AG04449 (cell line): ENCODE results near the gene ZBTB16.

Source experiments
- CTCF ChIA-PET: fragments of 350-600 bp; formaldehyde crosslinking; extraction: SDS; loops from one replicate; lab custom pipeline; 2021; ENCODE audit warnings: antibody characterized with exemption; lab: Yijun Ruan, JAX
- POLR2A ChIA-PET: fragments of 400-600, 350-600 bp; formaldehyde crosslinking; extraction: SDS; loops from one replicate; lab custom pipeline; 2020; ENCODE audit warnings: antibody characterized with exemption, inconsistent platforms; lab: Yijun Ruan, JAX
- DNase-seq: peaks from one replicate; pipeline ENCODE4 v3.0.0-alpha.2; 2010; ENCODE audit warnings: low read depth, low spot score
- H3K4me3 ChIP-seq: 2 replicates; pipeline ENCODE4 v1.5.1; 2011; ENCODE audit warnings: low read depth, mild to moderate bottlenecking, control low read depth, low read length
- TF ChIP-seq, protein P1 (sequence below): IDR thresholded peaks from one replicate; pipeline ENCODE4 v1.5.1; 2011; ENCODE audit warnings: mild to moderate bottlenecking, moderate library complexity, low read length, control low read depth, inconsistent platforms; ENCODE audit not compliant: insufficient read depth; ENCODE audit errors: missing control alignments

The ZBTB16 gene

DNA sequence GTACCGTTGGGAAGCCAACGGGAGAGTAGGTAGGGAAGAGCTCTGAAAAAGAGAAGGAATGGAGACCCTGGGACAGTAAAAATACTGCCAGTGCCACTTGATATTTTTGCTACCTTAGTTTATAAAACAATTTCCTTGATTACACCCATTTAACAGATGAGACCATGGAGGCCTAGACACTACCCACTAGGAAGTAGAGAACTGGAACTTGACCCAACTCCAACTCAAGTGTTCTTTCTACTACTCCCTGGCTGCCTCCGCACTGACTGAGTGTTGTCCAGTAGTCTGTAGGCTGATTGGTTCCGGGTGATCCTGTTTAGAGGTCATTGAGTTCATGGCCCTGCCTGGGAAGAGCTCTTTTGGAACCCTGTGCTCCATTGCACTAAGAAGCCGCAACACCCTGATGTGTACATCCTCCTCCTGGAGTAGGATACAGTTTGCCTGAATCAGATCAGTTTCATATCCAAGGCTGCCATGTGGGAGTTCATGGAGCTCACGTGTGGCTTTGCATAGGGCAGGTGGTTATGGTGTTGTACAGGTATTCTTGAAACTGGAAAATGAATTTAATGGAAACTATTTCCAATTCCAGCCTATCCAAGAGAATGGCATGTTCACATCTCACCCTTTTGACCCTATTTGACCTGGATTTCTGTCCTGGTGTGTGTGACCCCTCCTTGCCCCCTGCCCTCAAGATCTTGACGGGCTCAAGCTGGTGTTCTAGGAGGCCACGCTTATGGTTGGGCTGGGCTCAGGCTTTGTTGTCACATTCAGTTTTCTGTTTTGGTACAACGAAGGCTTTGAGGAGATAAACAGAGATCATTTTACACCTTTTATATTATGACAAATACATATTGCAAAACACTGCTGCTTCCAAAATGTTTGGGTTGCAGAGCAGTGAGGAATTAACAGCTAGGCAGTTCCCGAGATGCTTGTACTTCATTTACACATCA is 134.5 kb downstream of the ZBTB16 start:
- ChIA-PET POLR2A (no interaction called here), CTCF (no interaction called here)
- DNase-seq = no peak
- H3K4me3 ChIP-seq = no peak overlapping the region
- TF ChIP-seq, protein P1, sequence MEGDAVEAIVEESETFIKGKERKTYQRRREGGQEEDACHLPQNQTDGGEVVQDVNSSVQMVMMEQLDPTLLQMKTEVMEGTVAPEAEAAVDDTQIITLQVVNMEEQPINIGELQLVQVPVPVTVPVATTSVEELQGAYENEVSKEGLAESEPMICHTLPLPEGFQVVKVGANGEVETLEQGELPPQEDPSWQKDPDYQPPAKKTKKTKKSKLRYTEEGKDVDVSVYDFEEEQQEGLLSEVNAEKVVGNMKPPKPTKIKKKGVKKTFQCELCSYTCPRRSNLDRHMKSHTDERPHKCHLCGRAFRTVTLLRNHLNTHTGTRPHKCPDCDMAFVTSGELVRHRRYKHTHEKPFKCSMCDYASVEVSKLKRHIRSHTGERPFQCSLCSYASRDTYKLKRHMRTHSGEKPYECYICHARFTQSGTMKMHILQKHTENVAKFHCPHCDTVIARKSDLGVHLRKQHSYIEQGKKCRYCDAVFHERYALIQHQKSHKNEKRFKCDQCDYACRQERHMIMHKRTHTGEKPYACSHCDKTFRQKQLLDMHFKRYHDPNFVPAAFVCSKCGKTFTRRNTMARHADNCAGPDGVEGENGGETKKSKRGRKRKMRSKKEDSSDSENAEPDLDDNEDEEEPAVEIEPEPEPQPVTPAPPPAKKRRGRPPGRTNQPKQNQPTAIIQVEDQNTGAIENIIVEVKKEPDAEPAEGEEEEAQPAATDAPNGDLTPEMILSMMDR = no peak

DNA sequence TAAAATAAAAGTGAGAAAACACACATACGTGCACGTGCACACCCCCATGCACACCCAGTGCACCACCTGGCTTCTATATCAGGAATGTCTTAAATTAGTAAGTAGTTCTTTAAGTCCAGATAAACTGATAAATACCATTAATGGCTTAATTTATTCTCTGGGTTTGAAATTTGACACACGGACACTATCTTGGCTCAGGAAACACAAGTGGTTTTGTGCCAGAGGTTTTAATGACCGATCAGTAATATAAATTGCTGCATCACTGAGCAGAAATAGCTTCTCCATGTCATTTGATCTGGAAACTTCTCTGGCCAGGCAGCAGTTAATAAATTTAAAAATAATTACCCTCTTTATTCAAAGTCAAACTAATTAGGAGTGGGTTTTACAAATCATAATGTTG is 135.2 kb downstream of the ZBTB16 start:
- TF ChIP-seq, protein P1 = no peak
- ChIA-PET POLR2A (no interaction called here), CTCF (no interaction called here)
- DNase-seq = no peak
- no peak overlapping the region for H3K4me3 ChIP-seq

DNA sequence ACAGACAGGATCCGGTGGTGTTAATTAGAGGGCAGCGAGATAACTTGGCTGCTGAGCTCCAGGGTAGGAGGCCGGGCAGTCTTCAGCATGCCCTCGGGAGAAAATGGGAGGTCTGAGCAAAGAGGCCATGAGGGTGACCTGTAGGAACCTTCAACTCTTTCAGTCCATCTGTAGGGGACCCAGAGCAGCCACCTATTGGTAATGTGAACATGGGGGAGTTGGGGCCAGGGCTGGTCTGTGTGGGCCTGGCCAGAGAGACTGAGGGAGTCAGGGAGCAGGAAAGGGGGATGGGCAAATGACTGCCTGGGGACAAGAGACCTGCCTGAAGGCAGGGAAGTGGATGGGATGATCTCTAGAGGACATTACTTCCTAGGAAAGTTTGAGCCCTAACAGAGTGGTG is 135.6 kb downstream of the ZBTB16 start:
- no peak overlapping the region for H3K4me3 ChIP-seq
- DNase-seq = no peak
- TF ChIP-seq, protein P1 = no peak
- ChIA-PET POLR2A (no interaction called here), CTCF (no interaction called here)

DNA sequence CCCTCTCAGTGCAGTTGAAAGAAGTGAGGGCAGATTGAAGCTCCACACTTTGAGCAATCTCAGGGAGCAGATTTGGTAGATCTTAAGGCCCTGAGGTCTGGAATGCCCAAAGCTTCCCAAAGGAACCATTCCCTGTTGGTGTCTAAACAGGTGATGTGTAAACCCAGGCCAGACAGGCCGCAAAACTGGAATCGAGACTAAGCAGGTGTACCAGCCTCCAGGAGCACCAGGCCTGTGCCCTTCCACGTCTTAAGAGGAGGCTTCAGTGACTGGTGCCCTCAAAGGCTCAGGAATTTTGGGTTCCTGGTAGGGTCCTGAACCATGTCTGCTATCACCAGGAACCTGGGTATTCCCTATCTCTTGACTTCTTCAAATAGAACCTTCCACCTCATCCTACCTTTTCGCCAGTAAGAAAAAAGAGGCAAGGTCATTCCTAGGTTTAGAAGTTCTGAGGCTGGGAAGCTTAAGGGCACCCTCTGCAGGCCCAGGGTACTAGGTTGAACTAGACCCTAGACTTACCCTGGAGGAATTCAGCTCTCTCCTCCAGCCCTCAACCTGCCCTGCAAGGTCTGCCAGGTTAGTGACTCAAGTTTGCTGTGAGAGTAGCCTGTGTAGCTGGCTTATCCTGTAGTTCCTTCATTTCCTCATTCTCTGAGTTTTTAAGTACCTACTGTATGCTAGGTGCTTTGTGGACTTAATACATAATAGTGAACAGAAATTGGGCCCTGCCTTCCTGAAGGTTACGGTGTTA is 136.6 kb downstream of the ZBTB16 start:
- no peak for DNase-seq
- no peak overlapping the region for H3K4me3 ChIP-seq
- CTCF ChIA-PET = no interaction called here
- TF ChIP-seq, protein P1 = no peak
- POLR2A ChIA-PET = no interaction called here

DNA sequence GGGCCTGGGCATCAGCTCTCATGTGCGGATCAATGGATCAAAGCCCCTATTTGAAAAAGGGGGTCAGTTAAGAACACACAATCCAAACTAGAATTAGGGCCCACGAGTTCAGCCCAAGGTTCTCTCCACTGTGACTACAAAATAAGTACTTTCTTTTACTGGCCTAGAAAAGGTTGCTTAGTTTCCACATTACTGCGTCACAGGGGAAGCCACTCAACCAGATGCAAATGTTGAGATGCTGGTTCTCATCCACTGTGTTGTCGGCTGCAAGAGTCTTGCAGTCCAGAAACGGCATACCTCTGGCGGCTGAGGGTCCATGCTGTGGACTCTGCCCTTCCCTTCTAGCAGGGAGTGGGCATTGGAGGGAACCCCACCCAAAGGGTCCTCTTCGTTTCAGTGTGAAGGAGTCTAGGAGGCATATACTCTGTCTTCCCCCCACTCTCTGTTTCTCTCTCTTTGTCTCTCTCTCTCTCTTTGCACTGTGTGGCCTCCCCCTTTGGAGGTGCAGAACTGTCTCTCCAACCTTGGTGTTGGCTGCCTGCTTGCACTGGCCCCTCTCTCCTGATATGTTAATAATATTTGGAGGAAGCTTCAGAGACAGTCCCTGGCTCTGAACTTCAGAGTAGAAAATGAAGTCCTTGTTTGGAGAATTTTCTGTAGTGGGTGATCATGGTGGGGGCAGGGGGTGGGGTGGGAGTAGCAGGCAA is 137.6 kb downstream of the ZBTB16 start:
- no peak overlapping the region for H3K4me3 ChIP-seq
- ChIA-PET POLR2A (no interaction called here), CTCF (no interaction called here)
- TF ChIP-seq, protein P1 = no peak
- no peak for DNase-seq
